GM21447 (cell line): Measurements from ENCODE around the gene TNK2.
"Not testable (repeated sequence)": the region's sequence is repeated elsewhere in the genome, so short reads cannot be mapped to it uniquely, and the experiment has no call there.

ENCODE experiments used
- ATAC-seq: cut with Tn5 transposase; IDR thresholded peaks from one replicate; pipeline ENCODE4 v1.9.1; 2021; ENCODE audit not compliant: unreplicated experiment

TNK2 gene

DNA sequence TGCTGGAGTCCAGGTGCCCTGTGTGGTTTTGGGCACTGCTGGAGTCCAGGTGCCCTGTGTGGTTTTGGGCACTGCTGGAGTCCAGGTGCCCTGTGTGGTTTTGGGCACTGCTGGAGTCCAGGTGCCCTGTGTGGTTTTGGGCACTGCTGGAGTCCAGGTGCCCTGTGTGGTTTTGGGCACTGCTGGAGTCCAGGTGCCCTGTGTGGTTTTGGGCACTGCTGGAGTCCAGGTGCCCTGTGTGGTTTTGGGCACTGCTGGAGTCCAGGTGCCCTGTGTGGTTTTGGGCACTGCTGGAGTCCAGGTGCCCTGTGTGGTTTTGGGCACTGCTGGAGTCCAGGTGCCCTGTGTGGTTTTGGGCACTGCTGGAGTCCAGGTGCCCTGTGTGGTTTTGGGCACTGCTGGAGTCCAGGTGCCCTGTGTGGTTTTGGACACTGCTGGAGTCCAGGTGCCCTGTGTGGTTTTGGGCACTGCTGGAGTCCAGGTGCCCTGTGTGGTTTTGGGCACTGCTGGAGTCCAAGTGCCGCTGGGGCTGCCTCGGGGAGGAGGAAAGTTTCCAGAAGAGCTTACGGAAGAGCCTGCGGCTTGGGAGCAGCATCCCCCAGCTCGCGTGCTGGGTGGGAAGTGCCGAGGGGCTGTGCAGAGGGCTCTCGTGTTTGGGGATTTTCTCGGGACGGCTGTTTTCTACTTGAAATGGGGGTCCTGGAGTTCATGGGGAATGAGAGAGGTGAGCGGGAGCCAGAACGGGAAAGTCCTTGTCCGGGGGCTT is 83.7 kb downstream of the TNK2 start:
- ATAC-seq: not testable (repeated sequence)

DNA sequence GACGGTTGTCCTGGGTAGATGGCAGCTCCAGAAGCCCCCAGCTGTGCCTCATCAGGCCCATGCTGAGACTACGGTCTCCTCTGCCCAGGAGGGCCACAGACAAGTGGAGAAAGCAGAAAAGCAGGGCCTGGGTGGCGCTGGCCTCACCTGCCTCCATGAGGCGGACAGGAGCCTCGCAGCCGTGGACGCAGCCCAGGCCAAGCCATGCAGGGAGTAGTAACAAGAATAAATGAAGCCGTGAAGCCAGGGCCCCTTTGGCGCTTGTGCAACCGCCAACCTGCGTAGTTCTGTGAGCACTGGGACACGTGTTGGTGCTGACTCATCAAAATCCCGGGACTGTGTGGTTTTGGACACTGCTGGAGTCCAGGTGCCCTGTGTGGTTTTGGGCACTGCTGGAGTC is 84.4 kb downstream of the TNK2 start:
- ATAC-seq: no peak

DNA sequence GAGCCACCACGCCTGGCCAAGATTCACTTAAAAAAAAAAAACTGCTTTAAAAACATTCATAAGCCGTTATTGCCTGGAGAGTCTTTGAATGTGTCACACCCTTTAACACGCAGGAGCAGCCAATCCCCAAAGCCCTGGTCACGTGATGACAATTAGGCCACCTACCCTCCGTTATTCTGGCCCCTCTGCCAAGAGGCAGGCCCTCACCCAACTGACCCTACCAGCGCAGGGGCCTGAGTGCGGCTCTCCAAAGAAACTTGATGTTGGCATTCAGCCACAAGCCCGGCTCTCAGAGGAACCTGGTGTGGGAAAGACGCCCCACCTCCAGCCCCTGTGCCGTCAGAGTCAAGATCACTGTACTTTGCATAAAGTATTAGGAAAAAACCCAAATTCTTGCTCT is 85.1 kb downstream of the TNK2 start:
- no peak for ATAC-seq

DNA sequence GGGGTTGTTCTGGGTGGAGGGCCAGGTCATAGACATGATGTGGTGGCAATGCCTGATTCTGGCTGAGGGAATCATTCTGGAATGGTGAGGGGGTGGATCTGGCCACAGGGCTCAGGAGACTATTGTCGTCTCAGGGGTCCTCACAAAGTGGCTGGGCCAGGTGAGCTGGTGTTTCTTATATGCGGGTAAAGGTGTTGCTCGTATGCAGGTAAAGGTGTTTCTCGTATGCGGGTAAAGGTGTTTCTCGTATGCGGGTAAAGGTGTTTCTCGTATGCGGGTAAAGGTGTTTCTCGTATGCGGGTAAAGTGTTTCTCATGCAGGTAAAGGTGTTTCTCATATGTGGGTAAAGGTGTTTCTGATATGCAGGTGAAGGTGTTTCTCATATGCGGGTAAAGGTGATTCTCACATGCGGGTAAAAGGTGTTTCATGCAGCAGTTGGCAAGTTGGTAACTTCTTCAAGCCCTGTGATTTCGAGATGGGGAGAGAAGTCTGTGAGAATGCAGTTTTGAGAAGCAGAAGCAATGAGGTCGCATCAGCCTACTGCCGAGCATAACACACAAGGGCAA is 86.1 kb downstream of the TNK2 start:
- ATAC-seq: no peak

DNA sequence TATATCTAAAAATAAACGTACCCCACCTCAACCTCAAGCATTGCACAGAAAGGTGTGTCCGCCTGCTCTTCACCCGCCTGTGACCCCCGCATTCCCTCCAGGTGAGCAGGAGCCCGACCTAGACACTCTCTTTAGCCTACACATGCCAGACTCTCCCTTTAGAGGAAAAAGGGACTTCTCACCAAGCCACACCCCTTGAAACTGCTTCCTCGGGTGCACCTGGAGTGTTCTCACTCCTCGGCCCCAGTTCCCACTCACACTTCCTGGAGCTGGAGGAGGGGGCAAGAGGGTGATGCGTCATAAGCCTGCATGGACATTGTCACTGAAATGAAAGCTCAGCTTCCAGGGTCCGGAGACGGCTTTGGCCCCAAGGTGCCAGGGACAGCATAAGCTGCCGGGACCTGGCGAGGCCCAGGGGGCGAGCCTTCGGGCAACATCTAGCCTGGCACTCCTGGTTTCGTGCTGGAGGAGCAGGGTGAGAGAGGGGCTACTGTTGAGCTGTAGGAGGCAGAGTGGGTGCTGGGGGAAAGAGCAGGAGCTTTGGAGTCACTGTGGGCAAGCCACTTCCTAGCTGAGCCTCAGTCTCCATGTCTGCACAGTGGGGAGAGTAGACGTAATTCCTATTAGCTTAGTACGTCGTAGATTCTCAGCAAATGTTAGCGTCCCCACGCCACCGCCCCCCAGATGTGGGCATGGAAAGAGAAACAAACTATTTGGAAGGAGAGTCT is 86.8 kb downstream of the TNK2 start:
- ATAC-seq: no peak

DNA sequence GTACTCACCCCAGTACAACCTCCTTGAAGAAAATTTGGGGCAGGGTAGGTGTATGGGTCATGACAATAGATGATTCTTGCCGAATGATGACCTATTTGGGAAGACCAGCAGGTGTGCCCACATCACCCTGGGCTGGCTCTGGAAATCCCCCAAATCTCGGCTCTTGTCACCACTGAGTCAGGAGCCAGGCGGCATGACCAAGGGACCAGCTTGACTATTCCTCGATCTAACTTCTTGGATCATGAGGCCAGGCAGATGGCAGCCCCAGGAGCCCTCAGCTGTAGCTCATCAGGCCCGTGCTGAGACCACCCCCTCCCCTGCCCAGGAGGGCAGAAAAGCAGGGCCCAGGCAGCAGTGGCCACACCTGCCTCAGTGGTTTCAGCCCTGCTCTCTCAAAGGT is 87.5 kb downstream of the TNK2 start:
- no peak for ATAC-seq

DNA sequence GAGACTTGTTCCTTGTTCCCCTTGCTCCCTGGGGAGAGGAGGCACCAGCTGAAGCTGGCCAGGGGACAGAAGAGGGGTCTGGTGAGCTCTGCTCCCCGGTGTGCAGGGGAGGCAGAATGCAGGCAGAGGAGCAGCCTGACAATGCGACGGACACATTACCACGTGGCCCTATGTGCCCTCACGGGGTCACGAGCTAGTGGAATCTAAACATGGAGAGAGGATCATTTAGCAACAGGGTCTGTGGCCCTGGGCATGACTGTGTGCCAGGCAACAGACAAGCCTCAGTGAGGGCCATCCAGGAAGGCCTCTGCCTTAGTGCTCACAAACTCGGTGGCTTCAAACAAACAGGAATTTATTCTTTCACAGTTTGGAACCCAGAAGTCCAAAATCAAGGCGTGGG is 88.2 kb downstream of the TNK2 start:
- ATAC-seq: no peak

DNA sequence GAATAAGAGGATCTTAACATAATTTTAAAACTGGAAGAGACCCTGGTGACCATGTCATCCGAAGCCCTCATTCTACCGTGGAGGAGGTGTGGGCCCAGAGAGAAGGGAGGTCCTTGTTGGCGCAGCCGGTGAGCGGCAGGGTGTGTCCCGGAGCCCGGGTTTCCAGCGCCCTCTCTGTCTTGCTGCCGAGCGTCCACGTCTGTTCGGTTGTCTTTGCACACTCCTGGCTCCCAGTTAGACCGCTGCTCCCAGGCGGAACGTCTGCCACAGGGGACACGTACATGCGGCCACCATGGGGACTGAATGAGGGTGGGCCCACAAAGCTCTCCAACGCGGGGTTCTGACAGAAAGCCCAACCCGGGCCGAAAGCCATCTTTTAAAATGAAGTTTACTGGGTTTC is 90.0 kb downstream of the TNK2 start:
- no peak for ATAC-seq

DNA sequence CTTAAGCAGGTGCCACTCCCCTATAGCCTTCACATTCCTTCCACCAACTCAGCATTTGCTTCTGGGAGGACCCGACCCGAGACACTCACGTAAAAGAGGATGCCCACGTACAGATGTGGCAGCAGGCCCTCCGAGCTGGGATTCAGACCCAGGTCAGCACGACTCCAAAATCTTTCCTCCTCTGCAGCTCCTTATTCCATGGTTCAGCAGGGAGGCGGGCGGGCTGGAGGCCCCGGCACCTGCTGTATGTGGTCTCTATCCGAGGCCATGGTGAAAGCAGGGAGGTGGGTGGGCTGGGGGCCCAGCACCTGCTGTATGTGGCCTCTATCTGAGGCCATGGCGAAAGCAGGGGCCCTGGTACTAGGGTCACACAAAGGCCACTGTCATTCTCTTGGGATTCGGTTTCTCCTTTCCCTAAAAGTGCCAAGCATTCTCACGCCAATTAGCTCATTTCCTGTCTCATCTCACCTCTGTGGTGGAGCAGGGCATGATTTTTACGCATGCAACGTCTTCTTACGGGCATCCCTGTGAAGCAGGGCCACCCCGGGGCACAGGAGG is 90.7 kb downstream of the TNK2 start:
- no peak for ATAC-seq

DNA sequence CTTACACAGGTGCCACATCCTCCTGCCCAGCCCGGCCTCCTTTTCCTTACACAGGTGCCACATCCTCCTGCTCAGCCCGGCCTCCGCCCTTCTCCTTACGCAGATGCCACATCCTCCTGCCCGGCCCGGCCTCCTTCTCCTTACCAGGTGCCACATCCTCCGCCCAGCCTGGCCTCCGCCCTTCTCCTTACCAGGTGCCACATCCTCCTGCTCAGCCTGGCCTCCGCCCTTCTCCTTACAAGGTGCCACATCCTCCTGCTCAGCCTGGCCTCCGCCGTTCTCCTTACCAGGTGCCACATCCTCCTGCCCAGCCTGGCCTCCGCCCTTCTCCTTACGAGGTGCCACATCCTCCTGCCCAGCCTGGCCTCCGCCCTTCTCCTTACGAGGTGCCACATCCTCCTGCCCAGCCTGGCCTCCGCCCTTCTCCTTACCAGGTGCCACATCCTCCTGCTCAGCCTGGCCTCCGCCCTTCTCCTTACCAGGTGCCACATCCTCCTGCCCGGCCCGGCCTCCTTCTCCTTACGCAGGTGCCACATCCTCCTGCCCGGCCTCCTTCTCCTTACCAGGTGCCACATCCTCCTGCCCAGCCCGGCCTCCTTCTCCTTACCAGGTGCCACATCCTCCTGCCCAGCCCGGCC is 92.0 kb downstream of the TNK2 start:
- not testable (repeated sequence) for ATAC-seq

DNA sequence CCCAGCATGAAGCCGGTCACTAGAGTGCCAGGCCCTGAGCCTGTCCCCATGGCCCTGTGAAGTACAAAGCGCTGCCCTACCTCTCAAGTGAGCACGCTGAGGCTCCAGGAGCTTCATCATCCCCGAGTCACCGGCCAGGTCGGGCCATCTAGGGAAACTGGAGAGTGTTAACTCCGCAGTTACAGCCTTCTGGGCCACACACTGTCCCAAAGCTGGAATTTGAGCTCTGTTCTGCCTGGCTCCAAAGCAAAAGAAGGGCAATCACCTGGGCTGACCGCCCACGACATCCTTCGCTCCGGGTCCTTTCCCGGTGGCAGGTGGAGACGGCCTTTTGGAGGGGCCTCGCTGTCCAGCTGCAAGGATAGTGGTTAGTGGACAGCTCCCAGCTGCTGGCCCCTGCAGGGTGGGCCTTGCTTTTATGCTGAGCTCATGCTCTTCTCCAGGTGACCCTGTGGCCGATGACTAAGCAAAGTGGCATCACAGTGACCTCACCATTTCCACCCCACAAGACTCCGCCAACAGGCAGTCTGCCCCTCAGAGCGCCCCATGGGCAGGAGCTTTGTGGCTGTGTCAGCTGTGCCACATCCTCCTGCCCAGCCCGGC is 93.1 kb downstream of the TNK2 start:
- no peak for ATAC-seq

DNA sequence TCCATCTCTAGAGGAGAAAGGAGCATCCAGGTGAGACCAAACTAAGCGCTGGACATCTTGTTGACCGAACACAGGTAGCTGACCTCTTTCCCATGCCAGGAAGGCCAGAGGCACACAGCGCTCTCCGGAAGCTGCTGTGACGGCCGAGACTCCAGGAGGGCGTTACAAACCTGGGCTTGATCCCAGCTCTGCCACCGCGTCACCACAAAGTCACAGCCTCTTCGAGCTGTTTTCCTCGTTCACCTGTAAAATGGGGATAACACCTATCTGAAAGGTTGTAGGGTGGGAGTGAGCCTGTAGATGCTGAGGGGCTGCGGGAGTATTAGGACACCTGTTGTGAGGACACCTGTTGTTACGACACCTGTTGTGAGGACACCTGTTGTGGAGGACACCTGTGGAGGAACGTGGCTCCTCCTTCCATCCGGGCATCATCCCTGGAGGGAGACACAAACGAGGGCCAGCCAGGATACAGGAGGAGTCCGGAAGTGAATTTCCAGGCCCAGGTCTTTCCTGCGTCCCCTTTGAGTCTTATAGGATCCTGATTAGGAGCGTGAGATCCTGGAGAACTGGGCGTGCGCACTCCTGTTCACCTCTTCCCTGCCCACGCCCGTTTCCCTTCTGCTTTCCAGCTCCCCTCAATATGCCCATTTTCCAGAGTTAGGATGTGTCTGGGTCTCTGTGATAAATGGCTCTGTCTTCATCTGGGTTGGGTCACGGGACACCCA is 94.3 kb downstream of the TNK2 start:
- ATAC-seq: no peak
